Mucosa of rectum (tissue), 2 donors: Measurements from ENCODE around the gene DENND1B.

Experiments used
- H3K27ac ChIP-seq, 2 donors: one replicate each; pipeline ENCODE4 v1.7.0; 2013; ENCODE audit warnings: inconsistent platforms in 2 of 2, low read depth in 2 of 2, low read length in 2 of 2
- H3K27me3 ChIP-seq, 2 donors: one replicate each; pipeline ENCODE4 v1.7.0; 2013; ENCODE audit warnings: low read length in 2 of 2; ENCODE audit not compliant: control insufficient read depth in 2 of 2, insufficient read depth in 2 of 2
- H3K36me3 ChIP-seq, 2 donors: one replicate each; pipeline ENCODE4 v1.7.0; 2013; ENCODE audit warnings: low read length in 2 of 2; ENCODE audit not compliant: control insufficient read depth in 2 of 2, insufficient read depth in 2 of 2
- H3K4me1 ChIP-seq, 2 donors: one replicate each; pipeline ENCODE4 v1.7.0; 2013; ENCODE audit warnings: low read length in 2 of 2, mild to moderate bottlenecking in 1 of 2; ENCODE audit not compliant: control insufficient read depth in 2 of 2, insufficient read depth in 2 of 2
- H3K4me3 ChIP-seq, 2 donors: one replicate each; pipeline ENCODE4 v1.7.0; 2013; ENCODE audit warnings: low read length in 2 of 2
- H3K9ac ChIP-seq, 2 donors: one replicate each; pipeline ENCODE4 v1.7.0; 2013; ENCODE audit warnings: low read length in 2 of 2, low read depth in 1 of 2, mild to moderate bottlenecking in 1 of 2
- H3K9me3 ChIP-seq, 2 donors: one replicate each; pipeline ENCODE4 v1.7.0; 2013; ENCODE audit warnings: low read length in 2 of 2; ENCODE audit not compliant: control insufficient read depth in 2 of 2
- donor health status: healthy.
- donor health status: Normal muscosa, but diverticular disease.

DENND1B gene

GRCh38 chr1:197467881-197468280, 307.4 kb downstream of the DENND1B start:
- Histone ChIP-seq H3K9me3 (no peaks in the 10 kb centered on the region), H3K27me3 (no peaks in the 10 kb centered on the region), H3K27ac (no peak overlapping the region), H3K9ac (no peak overlapping the region), H3K4me1 (no peaks in the 10 kb centered on the region), H3K4me3 (no peak overlapping the region), H3K36me3 (no peaks in the 10 kb centered on the region)

GRCh38 chr1:197466813-197467212, 308.5 kb downstream of the DENND1B start:
- no peaks in the 10 kb centered on the region for H3K9me3 ChIP-seq
- H3K27ac ChIP-seq = no peak overlapping the region
- no peak overlapping the region for H3K9ac ChIP-seq
- no peaks in the 10 kb centered on the region for H3K4me1 ChIP-seq
- H3K27me3 ChIP-seq = no peaks in the 10 kb centered on the region
- H3K4me3 ChIP-seq = no peak overlapping the region
- H3K36me3 ChIP-seq = no peaks in the 10 kb centered on the region

- Histone ChIP-seq H3K4me1 (no peaks in the 10 kb centered on the region), H3K4me3 (no peak overlapping the region), H3K9ac (no peak overlapping the region), H3K36me3 (no peaks in the 10 kb centered on the region), H3K9me3 (no peaks in the 10 kb centered on the region), H3K27me3 (no peaks in the 10 kb centered on the region), H3K27ac (no peak overlapping the region)
Observed at GRCh38 chr1:197465528-197466327, 309.6 kb downstream of the DENND1B start.

- Histone ChIP-seq H3K9ac (no peak overlapping the region), H3K4me3 (no peak overlapping the region), H3K27me3 (no peaks in the 10 kb centered on the region), H3K4me1 (no peaks in the 10 kb centered on the region), H3K36me3 (no peaks in the 10 kb centered on the region), H3K9me3 (no peaks in the 10 kb centered on the region), H3K27ac (no peak overlapping the region)
Observed at GRCh38 chr1:197464044-197464443, 311.2 kb downstream of the DENND1B start.

- Histone ChIP-seq H3K4me3 (no peak overlapping the region), H3K27me3 (no peaks in the 10 kb centered on the region), H3K27ac (no peak overlapping the region), H3K36me3 (no peaks in the 10 kb centered on the region), H3K9ac (no peak overlapping the region), H3K9me3 (no peaks in the 10 kb centered on the region), H3K4me1 (no peaks in the 10 kb centered on the region)
Observed at GRCh38 chr1:197463142-197463541, 312.1 kb downstream of the DENND1B start.

GRCh38 chr1:197462539-197462938, 312.7 kb downstream of the DENND1B start:
- no peaks in the 10 kb centered on the region for H3K4me1 ChIP-seq
- no peaks in the 10 kb centered on the region for H3K27me3 ChIP-seq

More at GRCh38 chr1:197462539-197462938, 312.7 kb downstream of the DENND1B start:
- H3K4me3 ChIP-seq = no peak overlapping the region
- H3K27ac ChIP-seq = no peak overlapping the region
- H3K36me3 ChIP-seq = no peaks in the 10 kb centered on the region
- no peaks in the 10 kb centered on the region for H3K9me3 ChIP-seq
- no peak overlapping the region for H3K9ac ChIP-seq
